ENCODE measurements around the gene ADPRHL1.

GRCh38 chr13:113474179-113474578, 20.9 kb upstream of the ADPRHL1 start:
- TF ChIP-seq CTCF (IDR thresholded peaks at IDR 0.05; ENCODE audit: low read length) = no peak
- no peak for TF ChIP-seq EZH2 (optimal IDR thresholded peaks at IDR 0.05; ENCODE audit: low read depth, low read length)

Data from MM.1S (cell line).